IMR-90 (cell line): ENCODE results near the gene PALM.

Experiments
- BHLHE40 ChIP-seq: fragments of 150-350 bp; IDR thresholded peaks from 2 replicates; pipeline ENCODE4 v1.6.1; 2016; ENCODE audit warnings: mild to moderate bottlenecking, low read depth, low read length
- MXI1 ChIP-seq: IDR thresholded peaks from 2 replicates; pipeline ENCODE4 v1.6.1; 2012; ENCODE audit warnings: low read depth, mild to moderate bottlenecking, low read length, moderate library complexity, borderline replicate concordance
- POLR2A ChIP-seq: IDR thresholded peaks from 2 replicates; pipeline ENCODE4 v1.6.1; 2012; ENCODE audit warnings: mild to moderate bottlenecking, low read depth, low read length
- RCOR1 ChIP-seq: IDR thresholded peaks from 2 replicates; pipeline ENCODE4 v1.6.1; 2012; ENCODE audit warnings: mild to moderate bottlenecking, low read length, improper control_type of control experiment; ENCODE audit not compliant: insufficient replicate concordance
- TF ChIP-seq, protein P1 (sequence below): fragments of 150-350 bp; IDR thresholded peaks from 2 replicates; pipeline ENCODE4 v1.6.1; 2016; ENCODE audit warnings: low read depth, mild to moderate bottlenecking, low read length, moderate library complexity, borderline replicate concordance
- TF ChIP-seq, protein P2 (sequence below): conservative IDR thresholded peaks from 2 replicates; pipeline ENCODE4 v1.5.1; 2012; ENCODE audit warnings: mild to moderate bottlenecking, low read depth, low read length, improper control_type of control experiment

DNA sequence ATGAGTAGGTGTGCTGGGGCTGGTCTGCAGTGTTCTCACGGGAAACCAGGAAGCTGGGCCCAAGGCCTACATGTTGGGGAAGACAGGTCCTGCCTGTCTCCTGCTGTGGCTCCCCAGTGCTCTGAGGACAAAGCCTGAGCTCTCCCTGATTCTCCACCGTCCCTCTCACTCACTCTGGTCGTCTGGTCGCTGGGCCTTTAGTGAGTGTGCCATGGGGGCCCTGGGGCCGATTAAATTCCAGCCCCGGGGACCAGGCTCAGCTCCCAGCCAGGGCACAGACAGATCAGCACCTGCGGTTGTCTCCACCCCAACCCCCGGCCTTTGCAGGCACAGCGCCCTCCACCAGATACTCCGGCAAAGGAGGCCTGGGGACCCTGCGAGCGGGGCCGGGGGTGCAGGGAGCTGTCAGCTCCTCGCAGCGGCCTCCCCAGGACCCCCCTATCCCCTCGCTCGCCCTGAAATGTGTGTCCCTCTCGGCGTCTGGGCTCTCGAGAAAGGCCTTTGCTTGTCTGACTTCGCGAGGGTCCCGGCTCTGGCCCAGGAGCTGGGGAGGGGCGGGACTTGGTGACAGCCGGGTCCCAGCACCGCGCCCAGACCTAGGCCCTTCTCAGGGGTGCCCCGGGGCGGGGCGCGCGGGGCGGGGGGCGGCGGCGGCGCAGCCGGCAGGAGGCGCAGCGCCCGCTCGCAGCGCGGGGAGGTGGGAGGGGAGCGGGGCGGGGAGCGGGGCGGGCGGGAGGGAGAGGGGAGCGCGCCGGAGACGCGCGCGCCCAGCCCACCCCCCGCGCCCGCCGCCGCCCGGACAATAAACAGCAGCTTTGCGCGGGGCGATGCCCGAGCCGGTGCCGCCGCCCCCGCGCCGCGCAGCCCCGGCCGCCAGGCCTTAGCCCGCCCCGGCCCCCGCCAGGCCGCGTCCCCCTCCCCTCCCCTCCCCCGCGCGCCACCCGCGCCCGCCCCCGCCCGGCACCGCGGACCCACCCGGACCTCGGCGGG lies at the start of gene PALM:
- TF ChIP-seq, protein P1, sequence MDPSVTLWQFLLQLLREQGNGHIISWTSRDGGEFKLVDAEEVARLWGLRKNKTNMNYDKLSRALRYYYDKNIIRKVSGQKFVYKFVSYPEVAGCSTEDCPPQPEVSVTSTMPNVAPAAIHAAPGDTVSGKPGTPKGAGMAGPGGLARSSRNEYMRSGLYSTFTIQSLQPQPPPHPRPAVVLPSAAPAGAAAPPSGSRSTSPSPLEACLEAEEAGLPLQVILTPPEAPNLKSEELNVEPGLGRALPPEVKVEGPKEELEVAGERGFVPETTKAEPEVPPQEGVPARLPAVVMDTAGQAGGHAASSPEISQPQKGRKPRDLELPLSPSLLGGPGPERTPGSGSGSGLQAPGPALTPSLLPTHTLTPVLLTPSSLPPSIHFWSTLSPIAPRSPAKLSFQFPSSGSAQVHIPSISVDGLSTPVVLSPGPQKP, result no peak
- TF ChIP-seq, protein P2, sequence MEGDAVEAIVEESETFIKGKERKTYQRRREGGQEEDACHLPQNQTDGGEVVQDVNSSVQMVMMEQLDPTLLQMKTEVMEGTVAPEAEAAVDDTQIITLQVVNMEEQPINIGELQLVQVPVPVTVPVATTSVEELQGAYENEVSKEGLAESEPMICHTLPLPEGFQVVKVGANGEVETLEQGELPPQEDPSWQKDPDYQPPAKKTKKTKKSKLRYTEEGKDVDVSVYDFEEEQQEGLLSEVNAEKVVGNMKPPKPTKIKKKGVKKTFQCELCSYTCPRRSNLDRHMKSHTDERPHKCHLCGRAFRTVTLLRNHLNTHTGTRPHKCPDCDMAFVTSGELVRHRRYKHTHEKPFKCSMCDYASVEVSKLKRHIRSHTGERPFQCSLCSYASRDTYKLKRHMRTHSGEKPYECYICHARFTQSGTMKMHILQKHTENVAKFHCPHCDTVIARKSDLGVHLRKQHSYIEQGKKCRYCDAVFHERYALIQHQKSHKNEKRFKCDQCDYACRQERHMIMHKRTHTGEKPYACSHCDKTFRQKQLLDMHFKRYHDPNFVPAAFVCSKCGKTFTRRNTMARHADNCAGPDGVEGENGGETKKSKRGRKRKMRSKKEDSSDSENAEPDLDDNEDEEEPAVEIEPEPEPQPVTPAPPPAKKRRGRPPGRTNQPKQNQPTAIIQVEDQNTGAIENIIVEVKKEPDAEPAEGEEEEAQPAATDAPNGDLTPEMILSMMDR, result no peak
- no peak for TF ChIP-seq BHLHE40
- no peak for TF ChIP-seq POLR2A
- TF ChIP-seq MXI1, result no peak
- no peak for TF ChIP-seq RCOR1
